HG03095 (cell line): ENCODE data around the gene RALY.

Experiments
- ATAC-seq: cut with Tn5 transposase; IDR thresholded peaks from one replicate; pipeline ENCODE4 v1.9.1; 2021; ENCODE audit warnings: moderate library complexity; ENCODE audit not compliant: unreplicated experiment

The RALY gene

DNA sequence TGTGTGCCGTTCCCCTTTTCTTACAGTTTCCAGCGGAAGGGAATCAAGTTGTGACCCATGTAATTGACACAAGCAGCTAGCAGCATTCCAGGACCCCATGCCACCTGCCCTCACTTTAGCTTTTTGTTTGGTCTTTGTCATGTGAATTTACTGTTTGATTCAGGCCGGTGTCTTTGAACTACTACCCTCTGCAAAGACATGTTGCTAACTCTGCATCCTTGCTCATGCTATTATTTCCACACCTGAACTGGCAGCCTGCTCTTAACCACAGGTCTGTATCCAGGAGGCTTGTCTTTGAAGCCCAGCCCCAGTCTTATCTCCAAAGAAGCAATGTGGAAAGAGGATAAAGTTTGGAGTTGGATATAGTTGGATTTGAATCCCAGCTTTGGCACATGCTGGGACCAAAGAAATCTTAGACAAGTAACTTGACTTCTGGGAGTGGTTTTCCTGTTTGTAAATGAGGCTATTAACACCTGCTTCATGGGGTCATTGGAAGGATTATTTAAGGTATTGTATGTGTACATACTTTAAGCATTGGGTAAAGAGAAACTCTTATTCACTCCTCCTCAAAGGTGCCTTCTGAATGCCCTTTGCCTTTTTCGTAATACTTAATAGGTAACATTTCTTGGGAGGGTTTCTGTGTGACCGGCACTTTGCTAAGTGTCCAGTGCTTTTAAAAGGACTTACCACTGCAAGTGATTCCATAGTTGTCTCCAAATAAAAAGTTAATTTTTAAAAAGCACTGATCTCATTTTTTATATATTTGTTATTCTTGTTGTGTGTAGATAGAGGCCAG is 52.4 kb downstream of the RALY start:
- no peak for ATAC-seq

DNA sequence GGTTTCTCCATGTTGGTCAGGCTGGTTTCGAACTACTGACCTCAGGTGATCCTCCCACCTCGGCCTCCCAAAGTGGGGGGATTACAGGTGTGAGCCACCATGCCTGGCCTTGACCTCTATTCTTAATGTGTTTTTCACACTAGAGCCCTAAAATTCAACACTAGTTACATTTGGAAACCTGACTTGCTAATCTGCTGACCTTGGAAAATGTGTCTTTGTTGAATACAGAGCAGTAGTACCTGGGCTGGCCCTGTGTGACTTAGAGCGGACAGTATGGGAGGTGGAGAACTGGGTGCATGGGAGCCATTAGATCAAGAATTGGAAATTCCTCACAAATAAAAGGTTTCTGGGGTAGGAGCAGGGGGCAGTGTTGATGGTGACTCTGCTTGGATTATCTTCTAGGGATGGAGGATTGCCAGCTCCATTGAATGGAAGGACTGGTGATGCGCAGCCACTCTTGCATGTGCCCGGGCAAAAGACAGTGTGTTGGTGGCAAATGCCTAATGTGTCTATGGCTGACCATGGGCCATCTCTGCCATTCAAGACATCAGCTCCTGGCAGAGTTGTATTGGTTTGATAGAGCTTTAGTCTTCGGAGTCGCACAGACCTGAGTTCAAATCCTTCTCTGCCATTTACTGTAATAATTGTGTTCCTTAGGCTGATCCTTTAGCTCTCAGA is 53.4 kb downstream of the RALY start:
- ATAC-seq: no peak

DNA sequence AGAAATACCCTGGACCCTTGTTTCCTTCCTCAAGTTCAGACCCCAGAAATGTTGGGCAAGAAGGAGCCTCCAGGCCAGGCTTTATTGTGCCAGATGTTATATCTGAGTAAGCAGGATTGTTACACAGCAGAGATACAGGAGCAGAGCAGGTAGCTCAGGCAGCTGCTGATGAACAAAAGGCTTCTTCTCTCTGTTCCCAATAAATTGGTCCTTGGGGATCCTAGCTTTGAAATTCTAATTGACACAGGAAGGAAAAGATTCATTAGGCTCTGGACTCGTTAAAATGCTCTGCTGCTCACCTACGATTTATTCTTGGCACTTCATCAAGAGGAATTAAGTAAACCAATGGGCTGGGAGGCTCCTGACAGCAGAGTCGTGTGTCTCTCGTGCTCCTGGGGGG is 54.2 kb downstream of the RALY start:
- ATAC-seq: no peak

DNA sequence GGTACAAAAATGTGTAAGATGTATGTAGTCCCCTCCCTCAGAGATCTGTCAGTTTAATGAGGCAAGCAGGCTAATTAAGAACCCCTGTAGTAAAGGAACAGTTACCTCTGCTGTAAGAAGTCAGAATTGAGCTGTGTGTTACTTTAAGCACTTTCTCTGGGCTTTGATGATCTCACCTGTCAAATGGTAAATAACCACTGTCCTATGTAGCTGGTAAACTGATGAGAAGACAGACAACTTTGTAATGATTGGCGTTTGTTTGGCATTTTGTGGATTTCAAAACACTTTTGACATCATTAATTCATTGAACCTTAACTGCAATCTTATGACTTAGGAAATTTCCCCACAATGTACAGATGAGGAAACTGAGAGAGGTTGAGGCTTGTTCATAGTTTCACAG is 55.7 kb downstream of the RALY start:
- no peak for ATAC-seq

DNA sequence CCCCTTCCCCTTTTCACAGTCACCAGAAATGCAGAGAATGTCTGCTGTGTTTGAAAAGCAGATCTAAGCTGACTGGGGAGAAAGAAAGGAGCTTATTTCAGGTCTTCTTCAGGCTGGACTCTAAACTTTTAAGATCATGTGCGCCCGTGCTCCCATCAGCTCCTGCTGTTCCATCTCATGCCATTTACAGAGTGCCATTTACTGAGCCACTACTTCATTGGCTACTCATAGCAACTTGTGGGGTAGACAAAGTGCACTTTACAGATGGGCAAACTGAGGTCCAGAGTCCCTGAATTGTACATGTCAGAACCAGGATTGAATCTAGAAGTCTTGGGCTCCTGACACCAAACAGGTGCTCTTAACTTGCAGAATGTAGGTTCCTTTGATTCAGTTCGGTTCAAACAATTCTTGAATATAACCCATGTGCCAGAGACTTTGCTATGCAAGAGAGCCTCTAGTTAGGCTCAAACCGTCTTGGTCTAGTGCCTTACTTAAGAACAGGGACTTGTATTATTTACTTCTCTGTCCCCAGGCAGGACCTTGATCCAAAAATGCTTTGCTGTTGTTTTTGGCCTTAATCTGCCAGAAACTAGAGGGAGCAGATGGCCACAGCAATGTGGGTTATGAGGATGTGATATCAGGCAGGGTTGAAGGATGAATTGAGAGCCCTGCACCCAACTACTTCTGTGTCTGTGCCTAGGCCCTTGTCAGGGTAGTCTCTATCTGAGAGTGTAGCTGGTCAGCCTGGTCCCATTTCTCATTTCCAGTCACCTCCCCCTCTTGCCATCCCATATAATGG is 56.4 kb downstream of the RALY start:
- no peak for ATAC-seq

DNA sequence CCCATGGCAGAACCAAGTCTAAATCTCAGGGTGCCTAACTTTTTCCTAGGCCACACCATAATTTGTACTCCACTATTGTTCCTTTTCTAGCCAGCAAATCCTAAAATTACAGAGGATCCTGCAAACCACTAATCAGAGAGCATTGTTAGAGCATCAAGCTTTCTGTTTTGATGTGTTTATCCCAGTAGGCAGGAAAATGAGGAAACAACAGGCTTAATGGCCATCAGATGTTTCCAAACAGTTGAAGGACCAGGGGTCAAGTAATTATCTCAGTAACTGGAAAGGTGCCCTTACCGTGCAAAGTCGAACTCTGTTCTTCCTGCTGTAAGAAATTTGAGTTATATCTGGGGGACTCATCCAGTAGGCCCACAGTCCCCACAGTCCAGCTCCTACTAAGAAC is 58.7 kb downstream of the RALY start:
- ATAC-seq: no peak

DNA sequence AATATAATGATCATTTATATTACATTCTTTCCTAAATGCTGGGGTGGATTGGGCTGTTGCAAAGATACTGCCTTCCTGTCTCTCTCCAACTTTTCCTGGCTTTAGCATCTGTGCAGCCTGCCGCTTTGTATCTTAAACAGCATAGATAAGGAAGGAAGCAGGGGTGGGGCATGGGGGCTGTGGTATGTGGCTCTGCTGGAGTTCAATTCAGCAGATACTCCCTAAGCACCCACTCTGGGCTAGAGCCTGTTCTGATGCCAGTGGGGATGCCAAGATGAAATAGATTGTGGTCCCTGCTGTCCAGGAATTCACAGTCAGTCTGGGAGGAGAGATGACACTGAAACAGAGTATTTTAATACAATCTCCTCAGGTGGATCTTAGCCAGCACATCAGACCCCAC is 61.6 kb downstream of the RALY start:
- no peak for ATAC-seq

DNA sequence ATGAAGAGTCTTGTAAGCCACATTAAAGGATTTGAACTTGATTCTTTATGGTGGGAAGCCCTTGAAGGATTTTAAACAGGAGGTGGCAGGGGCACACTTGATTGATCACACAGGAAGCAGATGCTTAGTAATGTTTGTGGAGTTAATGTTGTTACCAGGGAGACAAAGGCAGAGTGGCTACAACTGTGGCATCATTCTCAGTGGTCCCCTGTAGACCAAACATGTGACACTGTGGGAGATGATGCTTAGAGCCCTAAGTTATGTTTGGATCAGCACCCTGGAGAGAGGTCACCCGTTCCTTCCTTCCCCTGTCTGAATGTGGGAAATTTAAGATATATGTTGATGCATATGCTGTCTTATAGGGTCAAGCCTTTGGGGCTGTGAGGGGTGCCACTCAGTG is 65.1 kb downstream of the RALY start:
- no peak for ATAC-seq

DNA sequence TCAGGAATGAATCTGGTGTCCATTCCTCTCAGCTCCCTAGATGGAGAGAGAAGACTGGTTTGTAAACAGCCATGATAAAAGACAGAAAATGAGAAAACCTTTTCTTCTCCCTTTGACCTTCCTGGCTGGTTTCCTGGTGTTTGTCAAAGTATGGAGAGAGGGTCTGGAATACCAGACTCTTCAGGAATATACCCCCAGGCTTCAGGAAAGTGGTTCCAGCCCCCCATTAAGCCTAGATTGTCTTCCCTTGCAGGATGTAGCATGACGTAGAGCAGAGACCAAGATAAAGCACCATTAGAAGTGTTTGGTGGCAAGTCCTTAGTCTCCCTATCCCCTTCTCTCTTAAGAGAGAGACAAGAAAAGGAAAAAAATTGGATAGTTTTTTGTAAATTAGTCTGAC is 67.3 kb downstream of the RALY start:
- no peak for ATAC-seq

DNA sequence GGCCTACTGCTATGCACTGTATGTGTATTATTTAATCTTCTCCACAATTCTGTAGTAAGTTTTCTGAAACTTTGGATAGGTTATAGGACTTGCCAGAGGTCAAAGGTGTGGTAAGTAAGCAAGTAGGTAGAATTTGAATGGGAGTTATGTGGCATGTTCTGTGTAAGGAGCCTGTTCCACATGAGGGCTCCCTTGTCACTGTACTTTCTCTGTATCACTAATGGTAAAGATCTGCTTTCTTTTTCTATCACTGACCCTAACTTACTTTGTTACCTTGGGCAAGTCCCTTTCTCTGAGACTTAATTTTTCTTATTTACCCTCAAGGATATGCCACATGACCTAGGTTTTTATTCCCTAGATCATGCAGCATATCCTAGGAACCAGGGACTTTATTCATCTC is 68.0 kb downstream of the RALY start:
- ATAC-seq: no peak

DNA sequence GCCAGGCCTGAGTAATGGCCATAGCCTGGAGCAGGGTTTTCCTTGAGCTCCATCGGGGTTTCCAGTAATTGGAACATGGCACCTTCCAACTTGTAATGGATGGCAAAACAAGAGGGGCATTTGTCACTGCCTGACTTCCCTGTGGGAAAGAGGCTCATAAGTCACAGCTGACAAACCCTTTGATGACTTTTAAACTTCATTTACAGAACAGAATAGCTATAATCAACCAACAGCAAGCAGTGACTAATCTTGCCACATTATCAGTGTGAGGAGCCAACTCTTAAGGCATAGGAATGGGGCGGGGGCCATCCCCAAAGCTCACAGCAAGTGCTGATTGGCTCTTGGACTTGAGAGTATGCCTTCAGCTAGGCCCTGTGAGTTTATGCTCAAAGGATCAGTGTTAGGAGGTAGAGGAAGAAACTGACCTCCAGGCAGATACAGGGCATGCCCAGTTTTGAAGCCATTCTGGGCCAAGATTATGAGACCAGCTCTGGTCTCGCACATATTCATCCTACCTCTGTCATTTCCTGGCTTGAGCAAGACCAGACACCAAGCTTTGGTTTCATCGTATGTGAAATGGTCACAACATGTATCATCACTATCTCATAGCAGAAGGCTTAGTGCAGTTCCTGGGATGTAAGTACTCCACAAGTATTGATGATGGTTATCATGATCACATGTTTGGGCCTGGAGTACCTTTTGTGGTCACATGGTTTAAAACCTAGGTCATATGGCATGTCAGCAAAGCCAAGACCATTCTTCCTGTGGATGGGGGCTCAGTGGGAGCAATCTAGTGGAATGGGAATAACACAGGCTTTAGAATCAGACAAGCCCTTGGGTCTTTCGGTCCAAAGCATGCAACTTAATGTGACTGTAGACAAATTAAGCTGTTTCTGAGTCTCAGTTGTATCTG is 69.1 kb downstream of the RALY start:
- ATAC-seq: no peak

DNA sequence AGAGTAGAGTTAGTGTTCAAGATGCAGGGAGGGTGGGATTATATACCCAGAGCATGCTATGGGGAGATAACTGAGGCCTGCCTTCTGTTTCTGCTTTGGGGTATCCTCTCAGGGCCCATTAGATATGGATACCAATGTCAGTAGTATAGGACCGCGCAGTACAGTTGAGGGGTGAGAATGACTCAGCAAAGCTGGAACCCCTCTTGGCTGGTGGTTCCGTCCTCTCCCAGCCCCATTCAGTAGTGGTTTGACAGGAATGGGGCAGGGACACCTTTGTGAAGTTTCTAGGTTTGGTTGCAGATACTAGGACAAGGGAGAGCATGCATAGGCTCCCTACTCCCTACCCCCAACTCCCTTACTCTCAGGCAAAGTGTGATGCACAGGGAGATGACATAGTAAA is 70.6 kb downstream of the RALY start:
- ATAC-seq: no peak

DNA sequence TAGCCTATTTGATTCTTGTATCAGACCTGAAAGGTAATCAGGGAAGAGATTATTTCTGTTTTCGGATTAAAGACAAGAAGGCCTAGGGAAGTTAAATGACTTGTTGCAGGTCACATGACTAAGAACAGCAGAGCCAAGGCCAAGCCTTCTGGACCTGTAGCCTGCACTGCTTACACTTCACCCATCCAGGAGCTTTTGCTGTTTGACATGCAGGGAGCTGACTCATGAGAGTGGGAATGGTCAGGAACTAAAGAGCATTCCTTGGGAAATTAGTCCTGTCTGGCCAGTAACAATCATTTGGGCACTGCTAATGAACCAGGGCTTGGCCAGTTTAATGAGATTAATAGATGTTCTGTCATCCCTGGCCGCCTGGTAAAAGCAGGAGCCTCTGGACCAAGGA is 71.5 kb downstream of the RALY start:
- ATAC-seq: no peak

DNA sequence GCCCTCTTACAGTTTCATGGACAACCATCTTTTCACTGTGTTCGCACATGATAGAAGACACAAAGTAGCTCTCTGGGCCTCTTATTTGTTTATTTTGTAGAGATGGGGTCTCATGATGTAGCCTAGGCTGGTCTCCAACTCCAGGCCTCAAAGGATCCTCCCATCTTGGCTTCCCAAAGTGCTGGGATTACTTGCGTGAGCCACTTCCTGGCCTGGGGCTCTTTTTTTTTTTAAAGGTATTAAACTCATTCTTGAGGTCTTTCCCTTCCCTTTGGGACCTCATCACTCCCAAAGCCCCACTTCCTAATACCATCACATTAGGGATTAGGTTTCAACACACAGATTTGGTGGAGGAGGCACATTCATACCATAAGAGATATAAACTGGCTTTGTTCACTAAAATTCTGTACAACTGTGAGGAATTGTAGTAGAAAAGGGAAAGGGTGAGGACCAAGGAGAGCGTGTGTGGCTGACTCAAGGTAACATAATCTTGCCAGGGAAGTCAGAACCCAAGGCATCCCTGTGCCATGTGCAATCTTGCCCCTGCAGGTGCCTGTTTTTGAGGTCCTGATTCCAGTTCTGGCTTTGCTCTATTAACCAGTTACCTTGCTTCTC is 72.9 kb downstream of the RALY start:
- ATAC-seq: no peak

DNA sequence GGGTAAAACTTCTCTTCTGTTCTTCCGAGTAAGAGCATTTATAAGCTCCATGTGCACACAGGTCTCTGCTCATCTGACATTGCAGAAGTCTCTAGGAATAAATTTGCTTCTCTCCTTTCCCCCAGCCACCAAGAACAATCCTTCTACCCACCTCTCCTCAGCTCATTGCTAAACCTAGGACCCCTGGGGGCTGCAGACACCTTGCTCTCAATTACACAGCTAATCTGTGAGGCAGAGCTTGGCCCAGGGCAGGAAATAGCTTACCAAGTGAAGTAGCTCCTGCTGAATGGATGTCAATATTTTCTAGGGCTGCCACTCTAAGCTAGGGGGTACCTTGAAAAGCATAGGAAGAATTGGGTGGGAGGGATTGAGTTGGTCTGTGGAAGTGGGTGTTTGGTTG is 74.3 kb downstream of the RALY start:
- no peak for ATAC-seq

DNA sequence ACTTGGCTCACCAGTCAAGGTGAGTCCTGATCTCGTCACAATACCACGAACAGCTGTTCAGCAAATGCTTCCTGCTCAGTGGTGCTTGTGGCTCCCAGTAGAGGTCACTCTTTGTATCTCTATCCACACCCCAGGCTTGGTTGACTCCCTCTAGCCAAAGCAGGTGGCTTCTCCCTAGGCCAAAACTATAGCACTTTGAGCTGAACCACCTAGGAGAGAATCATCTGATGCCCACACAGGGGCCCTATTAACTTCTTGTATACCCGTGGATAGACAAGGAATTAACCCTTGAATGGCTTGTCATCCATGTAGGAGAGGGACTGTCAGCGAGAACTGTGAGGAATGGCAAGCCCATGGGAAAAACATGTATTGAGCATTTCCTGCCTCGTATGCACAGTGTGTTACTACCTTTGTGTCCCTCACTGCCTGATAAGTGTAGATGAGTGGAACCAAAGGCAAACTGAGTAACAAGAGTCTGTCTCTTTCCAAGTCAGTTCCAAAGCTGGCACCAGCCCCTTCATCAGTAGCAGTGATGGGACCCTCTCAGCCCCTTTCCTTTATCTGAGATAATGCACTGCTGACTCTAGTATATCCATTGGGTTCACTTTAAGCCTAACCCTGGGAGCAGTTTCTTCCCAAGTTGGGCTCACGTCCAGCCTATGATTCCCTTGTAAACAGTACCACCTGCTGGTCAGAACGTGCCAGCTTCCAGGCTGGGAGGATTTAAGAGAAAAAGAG is 75.8 kb downstream of the RALY start:
- ATAC-seq: no peak

DNA sequence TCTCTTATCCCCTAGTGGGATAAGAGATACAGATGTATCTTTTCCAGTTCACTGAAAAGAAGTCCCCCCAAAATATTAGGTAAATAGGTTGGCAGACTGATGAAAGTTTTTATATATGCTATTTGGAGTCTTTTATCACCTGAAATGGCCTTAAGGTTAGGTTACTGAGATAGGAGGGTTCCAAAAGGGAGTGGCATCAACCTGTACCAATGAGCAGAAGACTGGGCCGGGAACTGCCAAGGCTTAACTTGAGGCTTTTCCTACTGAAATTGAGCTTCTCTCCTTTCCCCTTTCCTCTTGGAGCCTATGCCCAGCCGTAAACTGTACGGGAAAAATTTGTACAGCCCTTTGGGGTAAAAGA is 76.3 kb downstream of the RALY start:
- ATAC-seq: no peak

DNA sequence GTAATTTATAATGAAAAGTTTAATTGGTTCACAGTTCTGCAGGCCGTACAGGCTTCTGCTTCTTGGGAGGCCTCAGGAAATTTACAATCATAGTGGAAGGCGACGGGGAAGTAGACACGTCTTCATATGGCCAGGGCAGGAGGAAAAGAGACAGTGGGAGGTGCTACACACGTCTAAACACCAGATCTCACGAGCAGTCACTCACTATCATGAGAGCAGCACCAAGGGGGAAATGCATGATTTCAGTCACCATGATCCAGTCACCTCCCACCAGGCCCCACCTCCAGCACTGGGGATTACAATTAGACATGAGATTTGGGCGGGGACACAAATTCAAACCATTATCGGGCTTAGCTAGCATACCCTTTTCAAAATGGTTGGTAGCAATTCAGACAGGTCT is 77.1 kb downstream of the RALY start:
- ATAC-seq: no peak

DNA sequence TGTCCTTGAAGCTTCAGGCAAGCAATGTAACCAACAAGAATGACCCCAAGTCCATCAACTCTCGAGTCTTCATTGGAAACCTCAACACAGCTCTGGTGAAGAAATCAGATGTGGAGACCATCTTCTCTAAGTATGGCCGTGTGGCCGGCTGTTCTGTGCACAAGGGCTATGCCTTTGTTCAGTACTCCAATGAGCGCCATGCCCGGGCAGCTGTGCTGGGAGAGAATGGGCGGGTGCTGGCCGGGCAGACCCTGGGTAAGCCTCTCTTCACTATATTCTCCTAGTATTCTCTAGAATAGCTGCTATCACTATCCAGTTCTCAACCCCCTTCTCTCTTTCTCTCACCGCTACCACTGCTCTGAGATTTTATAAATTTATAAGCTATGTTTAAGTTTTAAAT is 78.4 kb downstream of the RALY start:
- ATAC-seq: no peak

DNA sequence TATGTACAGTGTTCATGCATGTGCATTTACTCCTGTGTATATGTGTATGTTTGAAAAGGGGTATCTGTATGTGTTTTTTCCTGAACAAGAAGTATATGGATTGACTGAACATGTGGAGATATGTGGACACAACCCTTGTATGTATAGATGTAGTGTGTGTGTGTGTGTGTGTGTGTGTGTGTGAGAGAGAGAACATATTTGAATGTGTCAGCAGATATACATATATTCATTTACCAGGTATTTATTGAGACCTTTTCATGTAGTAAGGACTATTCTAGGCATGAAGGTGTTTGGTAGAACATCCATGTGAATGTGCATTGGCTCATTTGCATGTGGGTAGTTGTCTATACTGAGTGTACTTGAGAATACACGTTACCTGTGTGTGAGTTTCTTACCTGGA is 79.1 kb downstream of the RALY start:
- ATAC-seq: no peak
